Measurements from ENCODE around the gene GREM2. TPM values are rescaled to one million over a fixed set of nuclear protein-coding genes. Genes with fewer than 3 reads are reported as not detected.

GREM2 gene
- total and polyA plus RNA-seq, 2 experiments from 2014 or later = 47.8 to 86.5 TPM

- H3K4me3 ChIP-seq = no peak overlapping the region
- H3F3A ChIP-seq (ENCODE audit: insufficient read depth) = peaks cover 63% of the 10 kb centered on the region
- H3K36me3 ChIP-seq (ENCODE audit: low read depth) = no peaks in the 10 kb centered on the region
- no peak overlapping the region for H2AFZ ChIP-seq
- no peaks in the 10 kb centered on the region for H3K9me2 ChIP-seq (ENCODE audit: insufficient read depth)
- no peak for DNase-seq
- no peak overlapping the region for H3K9ac ChIP-seq
- H3K27ac ChIP-seq = no peak overlapping the region
- WGBS, 2 experiments (ENCODE audit: low coverage in 1 of 2, low lambda C conversion rate in 2 of 2, missing lambda C conversion rate in 2 of 2) = 96 to 97% methylated on average over 2 of the region's 2 CpGs
- peaks cover 22% of the 10 kb centered on the region for H3K4me1 ChIP-seq (ENCODE audit: insufficient read depth)
- H3K79me2 ChIP-seq (ENCODE audit: insufficient read depth) = peaks cover 74% of the 10 kb centered on the region
- H3K27me3 ChIP-seq (replicated peaks; ENCODE audit: insufficient read depth) = no peaks in the 10 kb centered on the region
- no peak overlapping the region for H3K4me2 ChIP-seq (ENCODE audit: unreplicated experiment)
- H3K9me3 ChIP-seq (ENCODE audit: low read depth) = no peaks in the 10 kb centered on the region
- TF ChIP-seq EZH2 (IDR thresholded peaks at IDR 0.05; ENCODE audit: insufficient read depth, poor library complexity, severe bottlenecking) = no peak
- no peak for TF ChIP-seq EZH2phosphoT487 (IDR thresholded peaks at IDR 0.05; ENCODE audit: insufficient read depth, low read depth)
- in situ Hi-C loops (cut with MboI) = no loop called here
- H4K20me1 ChIP-seq (ENCODE audit: insufficient read depth) = no peaks in the 10 kb centered on the region
Measured at GRCh38 chr1:240553351-240553750, 58.6 kb downstream of the GREM2 start.

GRCh38 chr1:240539769-240540414, 72.1 kb downstream of the GREM2 start:
- Histone ChIP-seq H3K79me2 (ENCODE audit: insufficient read depth) (peaks cover 61% of the 10 kb centered on the region), H3F3A (ENCODE audit: insufficient read depth) (peaks cover 50% of the 10 kb centered on the region)

GRCh38 chr1:240538776-240539430, 73.1 kb downstream of the GREM2 start:
- Histone ChIP-seq H3K9me3 (ENCODE audit: low read depth) (no peaks in the 10 kb centered on the region), H3K9me2 (ENCODE audit: insufficient read depth) (no peaks in the 10 kb centered on the region), H3K27me3 (replicated peaks; ENCODE audit: insufficient read depth) (no peaks in the 10 kb centered on the region), H3K36me3 (ENCODE audit: low read depth) (peaks cover 24% of the 10 kb centered on the region), H3K79me2 (ENCODE audit: insufficient read depth) (peaks cover 53% of the 10 kb centered on the region), H3K27ac (no peak overlapping the region), H3K4me1 (ENCODE audit: insufficient read depth) (peaks cover 7% of the 10 kb centered on the region; the same call in 1 of the 2 replicates), H3K4me2 (ENCODE audit: unreplicated experiment) (no peak overlapping the region), H2AFZ (no peak overlapping the region), H3F3A (ENCODE audit: insufficient read depth) (peaks cover 43% of the 10 kb centered on the region), H3K9ac (no peak overlapping the region), H3K4me3 (no peak overlapping the region), H4K20me1 (ENCODE audit: insufficient read depth) (0 out of 2 replicates have a peak, but pooled peaks cover 6% of the 10 kb centered on the region)
- DNase-seq = peak; percentile 34
- in situ Hi-C loops (cut with MboI) = no loop called here
- TF ChIP-seq EZH2 (IDR thresholded peaks at IDR 0.05; ENCODE audit: insufficient read depth, poor library complexity, severe bottlenecking) (no peak), EZH2phosphoT487 (IDR thresholded peaks at IDR 0.05; ENCODE audit: insufficient read depth, low read depth) (no peak)
- 48 to 54% methylated on average over 3 of the region's 3 CpGs for WGBS, 2 experiments (ENCODE audit: low coverage in 1 of 2, low lambda C conversion rate in 2 of 2, missing lambda C conversion rate in 2 of 2)

More at GRCh38 chr1:240539769-240540414, 72.1 kb downstream of the GREM2 start:
- WGBS, 2 experiments (ENCODE audit: low coverage in 1 of 2, low lambda C conversion rate in 2 of 2, missing lambda C conversion rate in 2 of 2) = 81 to 86% methylated on average over 3 of the region's 3 CpGs
- peaks cover 7% of the 10 kb centered on the region; the same call in 1 of the 2 replicates for H3K4me1 ChIP-seq (ENCODE audit: insufficient read depth)
- no peak overlapping the region for H3K27ac ChIP-seq
- DNase-seq = no peak
- H4K20me1 ChIP-seq (ENCODE audit: insufficient read depth) = 0 out of 2 replicates have a peak, but pooled peaks cover 6% of the 10 kb centered on the region
- TF ChIP-seq EZH2 (IDR thresholded peaks at IDR 0.05; ENCODE audit: insufficient read depth, poor library complexity, severe bottlenecking) (no peak), EZH2phosphoT487 (IDR thresholded peaks at IDR 0.05; ENCODE audit: insufficient read depth, low read depth) (no peak)
- no peak overlapping the region for H3K4me3 ChIP-seq
- H2AFZ ChIP-seq = no peak overlapping the region
- no peaks in the 10 kb centered on the region for H3K9me2 ChIP-seq (ENCODE audit: insufficient read depth)
- in situ Hi-C loops (cut with MboI) = no loop called here
- H3K27me3 ChIP-seq (replicated peaks; ENCODE audit: insufficient read depth) = no peaks in the 10 kb centered on the region
- peaks cover 28% of the 10 kb centered on the region for H3K36me3 ChIP-seq (ENCODE audit: low read depth)
- no peak overlapping the region for H3K4me2 ChIP-seq (ENCODE audit: unreplicated experiment)
- H3K9ac ChIP-seq = no peak overlapping the region
- H3K9me3 ChIP-seq (ENCODE audit: low read depth) = no peaks in the 10 kb centered on the region

- no peak overlapping the region for H3K9ac ChIP-seq
- no peak overlapping the region for H2AFZ ChIP-seq
- in situ Hi-C loops (cut with MboI) = no loop called here
- TF ChIP-seq EZH2 (IDR thresholded peaks at IDR 0.05; ENCODE audit: insufficient read depth, poor library complexity, severe bottlenecking) (no peak), EZH2phosphoT487 (IDR thresholded peaks at IDR 0.05; ENCODE audit: insufficient read depth, low read depth) (no peak)
- no peak overlapping the region for H3K4me3 ChIP-seq
- H3K36me3 ChIP-seq (ENCODE audit: low read depth) = peaks cover 37% of the 10 kb centered on the region
- no peaks in the 10 kb centered on the region for H3K4me1 ChIP-seq (ENCODE audit: insufficient read depth)
- no peaks in the 10 kb centered on the region for H4K20me1 ChIP-seq (ENCODE audit: insufficient read depth)
- WGBS, 2 experiments (ENCODE audit: low coverage in 1 of 2, low lambda C conversion rate in 2 of 2, missing lambda C conversion rate in 2 of 2) = 84 to 88% methylated on average over 2 of the region's 2 CpGs
- DNase-seq = no peak
- H3K4me2 ChIP-seq (ENCODE audit: unreplicated experiment) = no peak overlapping the region
- H3K27ac ChIP-seq = no peak overlapping the region
- H3F3A ChIP-seq (ENCODE audit: insufficient read depth) = peaks cover 40% of the 10 kb centered on the region; the same call in 1 of the 2 replicates
- H3K9me3 ChIP-seq (ENCODE audit: low read depth) = no peaks in the 10 kb centered on the region
- peaks cover 49% of the 10 kb centered on the region for H3K79me2 ChIP-seq (ENCODE audit: insufficient read depth)
- H3K27me3 ChIP-seq (replicated peaks; ENCODE audit: insufficient read depth) = no peaks in the 10 kb centered on the region
- no peaks in the 10 kb centered on the region for H3K9me2 ChIP-seq (ENCODE audit: insufficient read depth)
Measured at GRCh38 chr1:240533154-240533780, 78.7 kb downstream of the GREM2 start.
